B cell (primary cell): ENCODE measurements around the gene HS3ST3B1. TPM values are rescaled to one million over a fixed set of nuclear protein-coding genes. Genes with fewer than 3 reads are reported as not detected.

Source experiments
- ATAC-seq: fragments of 200-7000 bp; cut with Tn5 transposase; one replicate; pipeline ENCODE4 v1.10.0; 2021; ENCODE audit warnings: low read depth, mild to moderate bottlenecking, moderate number of reproducible peaks, moderate library complexity
- CTCF ChIA-PET: fragments of 350-600 bp; sonication (Branson Sonifier 250); formaldehyde crosslinking; loops from one replicate; lab custom pipeline; 2021; ENCODE audit warnings: antibody characterized with exemption, inconsistent platforms; lab: Charles Lee
- POLR2A ChIA-PET: fragments of 350-600 bp; sonication (Branson Sonifier 250); formaldehyde crosslinking; loops from one replicate; lab custom pipeline; 2021; ENCODE audit warnings: antibody characterized with exemption; lab: Charles Lee
- DNase-seq: peaks from one replicate; pipeline ENCODE4 v3.0.0; 2013
- H2AFZ ChIP-seq: 2 replicates; pipeline ENCODE4 v1.6.1; 2012; ENCODE audit warnings: mild to moderate bottlenecking, low read depth, low read length; ENCODE audit not compliant: insufficient read depth, poor library complexity, severe bottlenecking
- H3K27ac ChIP-seq, 2 donors: 1 replicate in 1 of 2; 2 replicates in 1 of 2; pipeline ENCODE4 v1.5.1; 2012 to 2013; ENCODE audit warnings: low read length in 2 of 2, mild to moderate bottlenecking in 2 of 2, moderate library complexity in 1 of 2
- H3K27me3 ChIP-seq, 4 experiments: fragments of 200-600 bp in 1 of 4; sonication (generic) in 1 of 4; replicated peaks in 1 of 4; 1 replicate in 2 of 4; 2 replicates in 2 of 4; pipeline versions ENCODE4 v1.6.1 to v1.7.0; 2013 to 2016; ENCODE audit warnings: low read length in 3 of 4, mild to moderate bottlenecking in 2 of 4, mixed read lengths in 1 of 4, moderate library complexity in 1 of 4; ENCODE audit not compliant: insufficient read depth in 4 of 4, control insufficient read depth in 3 of 4; ENCODE audit errors: control extremely low read depth in 1 of 4
- H3K36me3 ChIP-seq, 2 experiments: replicated peaks in 1 of 2; 1 replicate in 1 of 2; 2 replicates in 1 of 2; pipeline versions ENCODE4 v1.6.1 to v1.7.1; 2013; ENCODE audit warnings: low read length in 1 of 2; ENCODE audit not compliant: insufficient read depth in 2 of 2, control insufficient read depth in 1 of 2; ENCODE audit errors: control extremely low read depth in 1 of 2, extremely low read depth in 1 of 2
- H3K4me1 ChIP-seq, 2 donors: fragments of 200-600 bp in 1 of 2; sonication (generic) in 1 of 2; 1 replicate in 1 of 2; 2 replicates in 1 of 2; pipeline versions ENCODE4 v1.5.1 to v1.6.1; 2013 to 2017; ENCODE audit warnings: low read length in 2 of 2; ENCODE audit not compliant: control insufficient read depth in 2 of 2, insufficient read depth in 2 of 2
- H3K4me2 ChIP-seq: replicated peaks from 2 replicates; pipeline ENCODE3; 2012; ENCODE audit warnings: mild to moderate bottlenecking, low read depth, low read length; ENCODE audit not compliant: poor library complexity, severe bottlenecking
- H3K4me3 ChIP-seq, 5 experiments: fragments of 200-600 bp in 1 of 5; sonication (generic) in 1 of 5; 1 replicate in 3 of 5; 2 replicates in 2 of 5; pipeline versions ENCODE4 v1.5.1 to v1.7.0; 2011 to 2016; ENCODE audit warnings: low read length in 4 of 5, mild to moderate bottlenecking in 4 of 5, low read depth in 2 of 5, control low read depth in 1 of 5, moderate library complexity in 1 of 5; ENCODE audit not compliant: insufficient read depth in 1 of 5; ENCODE audit errors: control extremely low read depth in 1 of 5, extremely low read depth in 1 of 5
- H3K79me2 ChIP-seq: fragments of 200-600 bp; sonication (generic); one replicate; pipeline ENCODE4 v1.6.0; 2016; ENCODE audit warnings: low read length; ENCODE audit not compliant: control insufficient read depth, insufficient read depth
- H3K9ac ChIP-seq: fragments of 200-600 bp; sonication (generic); 2 replicates; pipeline ENCODE4 v1.6.1; 2017; ENCODE audit warnings: mild to moderate bottlenecking, low read length, moderate library complexity
- H3K9me3 ChIP-seq, 3 donors: one replicate each; pipeline versions ENCODE4 v1.6.1 to v1.7.1; 2013; ENCODE audit warnings: low read length in 2 of 3; ENCODE audit not compliant: control insufficient read depth in 2 of 3, insufficient read depth in 1 of 3; ENCODE audit errors: control extremely low read depth in 1 of 3
- H4K20me1 ChIP-seq: 2 replicates; pipeline ENCODE4 v1.6.0; 2012; ENCODE audit warnings: mild to moderate bottlenecking, low read length; ENCODE audit not compliant: insufficient read depth, control insufficient read depth, poor library complexity, severe bottlenecking
- H3K27ac Mint-ChIP-seq: one replicate; pipeline ENCODE4 v1.8.0; 2021; ENCODE audit warnings: mixed read lengths
- H3K27me3 Mint-ChIP-seq: one replicate; pipeline ENCODE4 v1.8.0; 2021; ENCODE audit warnings: mixed read lengths
- H3K4me1 Mint-ChIP-seq: one replicate; pipeline ENCODE4 v1.8.0; 2021; ENCODE audit warnings: mixed read lengths
- H3K4me3 Mint-ChIP-seq: one replicate; pipeline ENCODE4 v1.8.0; 2021; ENCODE audit warnings: mixed read lengths
- H3K9me3 Mint-ChIP-seq: one replicate; pipeline ENCODE4 v1.8.0; 2022; ENCODE audit warnings: mixed read lengths; ENCODE audit not compliant: insufficient read depth
- CTCF ChIP-seq: fragments of 200-600 bp; IDR thresholded peaks from one replicate; pipeline ENCODE4 v1.8.0; 2022; ENCODE audit warnings: antibody characterized with exemption, mild to moderate bottlenecking
- EZH2 ChIP-seq: IDR thresholded peaks from 2 replicates; pipeline ENCODE4 v1.6.1; 2012; ENCODE audit warnings: borderline replicate concordance, low read depth, mild to moderate bottlenecking, moderate library complexity, low read length; ENCODE audit not compliant: insufficient read depth, poor library complexity, severe bottlenecking
- WGBS: methylation state at CpG from one replicate; pipeline ENCODE4 v1.1.5; 2013; ENCODE audit warnings: missing lambda C conversion rate; ENCODE audit not compliant: insufficient coverage; 5-methylcytosine and 5-hydroxymethylcytosine counted together
- intact Hi-C: fragments of 100-400 bp; cut with micrococcal nuclease; formaldehyde crosslinking; loops from one replicate; pipeline ENCODE4 v1.10.0; 2022
- polyA plus RNA-seq: library from polyadenylated mRNA; depleted of rRNA; stranded (reverse); fragments of >200 nt; gene quantifications from 2 replicates; pipeline ENCODE4 v1.2.3, GENCODE V29; 2012
- total RNA-seq, 2 donors: library from RNA; stranded (reverse); fragments of 120-200 nt in 1 of 2; gene quantifications; 1 replicate in 1 of 2; 2 replicates in 1 of 2; pipeline versions ENCODE4 v1.2.3 to v1.2.4, GENCODE V29; 2013 to 2022

HS3ST3B1 gene
- total and polyA plus RNA-seq, 2 donors (not counting 1 experiment from before 2014, with no cell fraction given): 0.75 to 8.4 TPM

GRCh38 chr17:14366199-14366598 is 65.3 kb downstream of the HS3ST3B1 start:
- ATAC-seq: no peak
- H3K27me3 ChIP-seq: peaks cover 0 to 7% (median 0%) of the 10 kb centered on the region in 4 experiments
- H4K20me1 ChIP-seq: no peaks in the 10 kb centered on the region
- POLR2A ChIA-PET: no interaction called here
- H3K4me3 ChIP-seq: no peak overlapping the region
- H3K9me3 ChIP-seq: peaks cover 0 to 1% (median 0%) of the 10 kb centered on the region in 3 donors
- H3K9me3 Mint-ChIP-seq: peaks cover 2% of the 10 kb centered on the region
- H3K36me3 ChIP-seq: no peaks in the 10 kb centered on the region
- H3K9ac ChIP-seq: no peak overlapping the region
- H3K27ac ChIP-seq: no peak overlapping the region
- no peak overlapping the region for H2AFZ ChIP-seq
- no peak for TF ChIP-seq CTCF
- no peak for TF ChIP-seq EZH2
- intact Hi-C loops: no loop called here
- H3K4me1 ChIP-seq: no peaks in the 10 kb centered on the region
- H3K4me2 ChIP-seq: no peak overlapping the region
- H3K4me3 Mint-ChIP-seq: no peak overlapping the region
- no CpG with 5 or more reads among the region's 3 CpGs for WGBS
- peaks cover 6% of the 10 kb centered on the region for H3K4me1 Mint-ChIP-seq
- H3K27me3 Mint-ChIP-seq: peaks cover 21% of the 10 kb centered on the region
- no peak for DNase-seq
- H3K27ac Mint-ChIP-seq: no peak overlapping the region
- CTCF ChIA-PET: no interaction called here
- no peaks in the 10 kb centered on the region for H3K79me2 ChIP-seq

- no peak for TF ChIP-seq CTCF
- TF ChIP-seq EZH2: no peak
- POLR2A ChIA-PET: no interaction called here
- Histone ChIP-seq H2AFZ (no peak overlapping the region), H3K9me3 (peaks cover 0 to 1% (median 0%) of the 10 kb centered on the region in 3 donors), H3K4me1 (no peaks in the 10 kb centered on the region), H3K9ac (no peak overlapping the region), H3K36me3 (no peaks in the 10 kb centered on the region), H4K20me1 (no peaks in the 10 kb centered on the region), H3K27ac (no peak overlapping the region), H3K4me3 (no peak overlapping the region), H3K79me2 (no peaks in the 10 kb centered on the region), H3K4me2 (no peak overlapping the region), H3K27me3 (peaks cover 0 to 7% (median 5%) of the 10 kb centered on the region in 4 experiments)
- peaks cover 18% of the 10 kb centered on the region for H3K27me3 Mint-ChIP-seq
- WGBS: 71% methylated on average over 1 of the region's 6 CpGs
- intact Hi-C loops: no loop called here
- DNase-seq: no peak
- H3K27ac Mint-ChIP-seq: no peak overlapping the region
- no peak for ATAC-seq
- no peak overlapping the region for H3K4me3 Mint-ChIP-seq
- H3K9me3 Mint-ChIP-seq: peaks cover 2% of the 10 kb centered on the region
- CTCF ChIA-PET: no interaction called here
- no peaks in the 10 kb centered on the region for H3K4me1 Mint-ChIP-seq
Measured at GRCh38 chr17:14372461-14372860, 71.6 kb downstream of the HS3ST3B1 start.
